HS-5 (cell line): ENCODE data around the gene TMEM115.
"Not testable (repeated sequence)": the region's sequence is repeated elsewhere in the genome, so short reads cannot be mapped to it uniquely, and the experiment has no call there.

Experiments
- DNase-seq: peaks from one replicate; pipeline ENCODE4 v3.0.0-alpha.2; 2012; ENCODE audit warnings: low read depth

TMEM115 gene

DNA sequence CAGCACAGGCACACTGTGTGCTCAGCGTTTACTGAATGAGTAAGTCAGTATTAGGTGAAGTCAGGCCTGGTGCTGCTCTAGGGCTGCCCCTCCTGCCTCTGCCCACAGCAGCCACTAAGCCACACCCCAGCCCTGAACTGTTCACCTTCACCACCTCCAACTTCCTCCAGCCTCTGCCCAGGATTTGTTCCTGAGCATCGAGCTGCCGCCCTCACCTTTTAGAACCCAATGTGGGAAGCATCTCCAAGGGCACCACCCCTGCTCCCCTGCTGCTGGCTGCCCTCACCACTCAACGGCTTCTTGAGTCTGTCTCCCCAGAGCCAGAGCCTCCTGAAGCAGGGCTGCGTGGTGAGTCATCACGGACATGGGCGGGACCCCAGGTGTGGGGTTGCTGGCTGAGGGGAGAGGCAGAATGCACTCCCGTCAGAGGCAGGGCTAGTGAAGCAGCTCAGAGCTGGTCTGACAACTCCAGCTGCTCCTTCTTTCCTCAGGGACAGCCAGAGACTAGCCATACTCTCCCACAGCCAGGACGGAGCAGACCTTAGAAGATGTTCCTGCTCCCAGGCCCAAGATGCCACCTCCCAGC is 42.6 kb downstream of the TMEM115 start:
- DNase-seq: no peak

DNA sequence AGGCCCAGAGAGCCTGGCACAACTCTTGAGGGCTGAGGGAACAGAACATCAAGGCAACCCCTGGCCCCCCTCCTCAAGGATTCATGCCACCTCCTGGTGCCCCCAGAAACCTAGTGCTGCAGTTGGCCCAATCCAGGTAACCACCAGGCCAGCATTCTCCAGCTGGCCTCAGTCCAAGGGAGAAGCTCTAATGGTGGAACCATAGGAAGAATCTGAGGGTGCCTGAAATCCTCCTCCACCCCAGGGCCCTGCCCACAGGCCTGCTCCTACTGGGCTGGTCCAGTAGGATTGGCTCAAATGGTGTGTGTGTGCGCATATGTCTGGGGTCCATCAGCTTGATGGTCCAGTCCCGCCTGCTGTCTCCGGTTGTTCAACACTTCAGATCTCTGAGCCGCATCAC is 44.5 kb downstream of the TMEM115 start:
- no peak for DNase-seq

DNA sequence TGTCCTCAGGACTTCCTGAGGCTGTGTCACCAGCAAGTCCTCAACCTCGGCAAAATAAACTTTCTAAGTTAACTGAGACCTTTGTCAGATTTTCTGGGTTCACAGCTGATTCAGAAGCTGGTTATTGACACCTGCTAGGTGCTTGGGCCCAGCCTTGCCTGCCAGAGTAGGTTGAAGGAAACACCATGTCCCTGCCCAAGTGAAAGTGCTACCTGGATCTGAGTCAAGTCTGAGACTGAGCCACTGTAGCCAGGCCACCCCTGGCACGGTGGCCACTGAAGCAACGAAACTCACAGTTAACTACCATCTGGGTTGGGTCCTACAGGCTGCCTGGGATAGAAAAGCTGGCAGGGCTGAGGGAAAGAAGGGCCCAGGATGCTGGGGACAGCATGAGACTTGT is 45.0 kb downstream of the TMEM115 start:
- DNase-seq: no peak

DNA sequence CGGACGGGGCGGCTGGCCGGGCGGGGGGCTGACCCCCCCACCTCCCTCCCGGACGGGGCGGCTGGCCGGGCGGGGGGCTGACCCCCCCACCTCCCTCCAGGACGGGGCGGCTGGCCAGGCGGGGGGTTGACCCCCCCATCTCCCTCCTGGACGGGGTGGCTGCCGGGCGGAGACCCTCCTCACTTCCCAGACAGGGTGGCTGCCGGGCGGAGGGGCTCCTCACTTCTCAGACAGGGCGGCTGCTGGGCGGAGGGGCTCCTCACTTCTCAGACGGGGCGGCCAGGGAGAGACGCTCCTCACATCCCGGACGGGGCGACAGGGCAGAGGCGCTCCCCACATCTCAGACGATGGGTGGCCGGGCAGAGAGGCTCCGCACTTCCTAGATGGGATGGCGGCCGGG is 47.3 kb downstream of the TMEM115 start:
- DNase-seq: not testable (repeated sequence)
